Stomach (tissue), 4 donors: ENCODE results near the gene STARD7.

ENCODE experiments used
- CTCF ChIP-seq, 7 experiments: fragments of 450-650 bp in 4 of 7; fragments of 200-600 bp in 3 of 7; sonication (generic) in 3 of 7; IDR thresholded peaks; one replicate each; pipeline ENCODE4 v1.5.1; 2016 to 2019; ENCODE audit warnings: antibody characterized with exemption in 7 of 7, control low read depth in 2 of 7, mild to moderate bottlenecking in 1 of 7
- EP300 ChIP-seq: sonication (generic); formaldehyde crosslinking; IDR thresholded peaks from one replicate; pipeline ENCODE4 v1.6.1; 2017; ENCODE audit warnings: antibody characterized with exemption
- POLR2A ChIP-seq, 4 donors: fragments of 450-650 bp; IDR thresholded peaks; one replicate each; pipeline ENCODE4 v1.6.1; 2016; ENCODE audit warnings: antibody characterized with exemption in 4 of 4, control low read depth in 2 of 4, mild to moderate bottlenecking in 1 of 4, moderate library complexity in 1 of 4
- POLR2AphosphoS5 ChIP-seq, 3 donors: sonication (generic); formaldehyde crosslinking; IDR thresholded peaks; one replicate each; pipeline ENCODE4 v1.6.1; 2016; ENCODE audit warnings: antibody characterized with exemption in 3 of 3

GRCh38 chr2:96144481-96145035 is 64.1 kb downstream of the STARD7 start:
- TF ChIP-seq CTCF (IDR thresholded peaks at IDR 0.05) (no peak), POLR2AphosphoS5 (IDR thresholded peaks at IDR 0.05) (no peak), EP300 (no peak), POLR2A (IDR thresholded peaks at IDR 0.05) (no peak)
